Breast epithelium (tissue), 4 donors: Measurements from ENCODE around the gene DGKQ. TPM values are rescaled to one million over a fixed set of nuclear protein-coding genes. Genes with fewer than 3 reads are reported as not detected.
"Not testable (repeated sequence)": the region's sequence is repeated elsewhere in the genome, so short reads cannot be mapped to it uniquely, and the experiment has no call there.

Source experiments
- DNase-seq, 2 donors: peaks; one replicate each; pipeline ENCODE4 v3.0.0-alpha.2; 2019; ENCODE audit warnings: low spot score in 2 of 2
- H3K27ac ChIP-seq, 2 donors: fragments of 200-600 bp; sonication (generic) in 1 of 2; one replicate each; pipeline ENCODE4 v1.5.1; 2016 to 2019; ENCODE audit warnings: mild to moderate bottlenecking in 1 of 2
- H3K27me3 ChIP-seq, 2 donors: fragments of 200-600 bp; sonication (generic) in 1 of 2; one replicate each; pipeline versions ENCODE4 v1.5.1 to v1.6.0; 2017 to 2019; ENCODE audit warnings: control low read depth in 1 of 2, mild to moderate bottlenecking in 1 of 2
- H3K36me3 ChIP-seq: fragments of 200-600 bp; one replicate; pipeline ENCODE4 v1.5.1; 2019
- H3K4me1 ChIP-seq, 2 donors: fragments of 200-600 bp; sonication (generic); one replicate each; pipeline ENCODE4 v1.5.1; 2016 to 2019; ENCODE audit warnings: control low read depth in 1 of 2
- H3K4me3 ChIP-seq, 3 donors: fragments of 200-600 bp; sonication (generic); 1 replicate in 2 of 3; 2 replicates in 1 of 3; pipeline ENCODE4 v1.5.1; 2016 to 2019; ENCODE audit warnings: mild to moderate bottlenecking in 3 of 3, moderate library complexity in 2 of 3
- H3K9me3 ChIP-seq, 2 donors: fragments of 200-600 bp; sonication (generic) in 1 of 2; one replicate each; pipeline ENCODE4 v1.5.1; 2016 to 2019; ENCODE audit warnings: control low read depth in 1 of 2
- POLR2A ChIP-seq: fragments of 450-650 bp; IDR thresholded peaks from one replicate; pipeline ENCODE4 v1.6.1; 2016; ENCODE audit warnings: antibody characterized with exemption, mild to moderate bottlenecking, moderate library complexity
- POLR2AphosphoS5 ChIP-seq, 3 donors: sonication (generic); formaldehyde crosslinking; IDR thresholded peaks; one replicate each; pipeline ENCODE4 v1.6.1; 2017; ENCODE audit warnings: antibody characterized with exemption in 3 of 3
- intact Hi-C: fragments of 100-400 bp; cut with DNase I; formaldehyde crosslinking; loops from one replicate; pipeline ENCODE4 v1.15.1; 2023; ENCODE audit warnings: low total_unique reads
- total RNA-seq, 3 donors: library from RNA; depleted of rRNA; stranded (reverse); fragments of >200 nt; gene quantifications; one replicate each; pipeline ENCODE4 v1.1.0, GENCODE V29; 2016
- TF ChIP-seq, protein P1 (sequence below), 3 donors: fragments of 450-650 bp; IDR thresholded peaks; one replicate each; pipeline ENCODE4 v1.5.1; 2016 to 2017; ENCODE audit warnings: antibody characterized with exemption in 3 of 3, mild to moderate bottlenecking in 3 of 3, moderate library complexity in 3 of 3

Gene DGKQ
- total RNA-seq, 3 donors from 2014 or later, result 5.3 to 9.4 (median 8.8) TPM

DNA sequence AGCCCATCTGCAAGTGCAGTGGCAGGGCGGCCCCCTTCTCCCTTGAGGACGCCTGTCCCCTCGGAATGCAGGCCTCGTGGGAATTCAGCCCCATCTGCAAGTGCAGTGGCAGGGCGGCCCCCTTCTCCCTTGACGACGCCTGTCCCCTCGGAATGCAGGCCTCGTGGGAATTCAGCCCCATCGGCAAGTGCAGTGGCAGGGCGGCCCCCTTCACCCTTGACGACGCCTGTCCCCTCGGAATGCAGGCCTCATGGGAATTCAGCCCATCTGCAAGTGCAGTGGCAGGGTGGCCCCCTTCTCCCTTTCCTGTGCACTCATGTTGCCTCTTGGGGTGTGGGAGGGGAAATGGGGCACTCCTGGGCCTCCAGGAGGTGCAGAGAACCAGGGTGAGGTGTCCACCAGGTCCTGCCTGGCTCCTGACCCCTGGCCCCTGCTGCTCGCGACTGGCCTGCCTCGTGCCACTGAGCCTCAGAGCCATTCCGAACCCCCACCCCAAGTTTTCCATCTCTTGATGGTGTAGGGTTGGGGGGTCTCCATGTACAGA lies 26.6 kb upstream of the DGKQ start:
- Histone ChIP-seq H3K27ac (no peak overlapping the region), H3K4me3 (no peak overlapping the region), H3K27me3 (peaks cover 13 to 67% of the 10 kb centered on the region in 2 donors), H3K4me1 (peaks cover 8 to 9% of the 10 kb centered on the region in 2 donors), H3K36me3 (no peaks in the 10 kb centered on the region), H3K9me3 (no peaks in the 10 kb centered on the region)
- DNase-seq, result no peak
- TF ChIP-seq POLR2AphosphoS5 (IDR thresholded peaks at IDR 0.05), result no peak
- TF ChIP-seq, protein P1, sequence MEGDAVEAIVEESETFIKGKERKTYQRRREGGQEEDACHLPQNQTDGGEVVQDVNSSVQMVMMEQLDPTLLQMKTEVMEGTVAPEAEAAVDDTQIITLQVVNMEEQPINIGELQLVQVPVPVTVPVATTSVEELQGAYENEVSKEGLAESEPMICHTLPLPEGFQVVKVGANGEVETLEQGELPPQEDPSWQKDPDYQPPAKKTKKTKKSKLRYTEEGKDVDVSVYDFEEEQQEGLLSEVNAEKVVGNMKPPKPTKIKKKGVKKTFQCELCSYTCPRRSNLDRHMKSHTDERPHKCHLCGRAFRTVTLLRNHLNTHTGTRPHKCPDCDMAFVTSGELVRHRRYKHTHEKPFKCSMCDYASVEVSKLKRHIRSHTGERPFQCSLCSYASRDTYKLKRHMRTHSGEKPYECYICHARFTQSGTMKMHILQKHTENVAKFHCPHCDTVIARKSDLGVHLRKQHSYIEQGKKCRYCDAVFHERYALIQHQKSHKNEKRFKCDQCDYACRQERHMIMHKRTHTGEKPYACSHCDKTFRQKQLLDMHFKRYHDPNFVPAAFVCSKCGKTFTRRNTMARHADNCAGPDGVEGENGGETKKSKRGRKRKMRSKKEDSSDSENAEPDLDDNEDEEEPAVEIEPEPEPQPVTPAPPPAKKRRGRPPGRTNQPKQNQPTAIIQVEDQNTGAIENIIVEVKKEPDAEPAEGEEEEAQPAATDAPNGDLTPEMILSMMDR (IDR thresholded peaks at IDR 0.05), result no peak
- TF ChIP-seq POLR2A, result no peak
- intact Hi-C loops, result loop anchor here (10.0 kb wide), 1 partner anchor 325 kb away; the partner anchor contains the start of genes ATP5ME and MYL5

DNA sequence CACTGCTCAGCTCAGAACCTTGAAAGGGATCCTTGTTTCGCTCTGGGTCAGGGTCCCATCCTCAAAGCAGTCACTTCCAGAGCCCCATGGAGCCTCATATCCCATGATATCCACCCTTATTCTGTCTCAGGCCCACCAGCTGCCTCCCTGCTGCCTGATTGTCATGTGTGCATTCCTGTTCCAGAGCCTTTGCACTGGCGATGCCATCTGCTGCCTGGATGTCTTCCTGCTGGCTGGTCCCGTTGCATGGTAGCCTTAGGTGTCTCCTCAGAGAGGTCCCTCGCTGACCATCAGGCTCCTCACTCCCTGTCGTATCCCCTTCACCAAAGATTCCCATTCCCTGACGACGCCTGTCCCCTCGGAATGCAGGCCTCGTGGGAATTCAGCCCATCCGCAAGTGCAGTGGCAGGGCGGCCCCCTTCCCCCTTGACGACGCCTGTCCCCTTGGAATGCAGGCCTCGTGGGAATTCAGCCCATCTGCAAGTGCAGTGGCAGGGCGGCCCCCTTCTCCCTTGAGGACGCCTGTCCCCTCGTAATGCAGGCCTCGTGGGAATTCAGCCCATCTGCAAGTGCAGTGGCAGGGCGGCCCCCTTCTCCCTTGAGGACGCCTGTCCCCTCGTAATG lies 26.0 kb upstream of the DGKQ start:
- H3K36me3 ChIP-seq, H3K9me3 ChIP-seq, DNase-seq, H3K27ac ChIP-seq, H3K4me3 ChIP-seq, H3K4me1 ChIP-seq: not testable (repeated sequence)
- peaks cover 13 to 61% of the 10 kb centered on the region in 2 donors for H3K27me3 ChIP-seq
- intact Hi-C loops, result loop anchor here (10.0 kb wide), 1 partner anchor 325 kb away; the partner anchor contains the start of genes ATP5ME and MYL5

DNA sequence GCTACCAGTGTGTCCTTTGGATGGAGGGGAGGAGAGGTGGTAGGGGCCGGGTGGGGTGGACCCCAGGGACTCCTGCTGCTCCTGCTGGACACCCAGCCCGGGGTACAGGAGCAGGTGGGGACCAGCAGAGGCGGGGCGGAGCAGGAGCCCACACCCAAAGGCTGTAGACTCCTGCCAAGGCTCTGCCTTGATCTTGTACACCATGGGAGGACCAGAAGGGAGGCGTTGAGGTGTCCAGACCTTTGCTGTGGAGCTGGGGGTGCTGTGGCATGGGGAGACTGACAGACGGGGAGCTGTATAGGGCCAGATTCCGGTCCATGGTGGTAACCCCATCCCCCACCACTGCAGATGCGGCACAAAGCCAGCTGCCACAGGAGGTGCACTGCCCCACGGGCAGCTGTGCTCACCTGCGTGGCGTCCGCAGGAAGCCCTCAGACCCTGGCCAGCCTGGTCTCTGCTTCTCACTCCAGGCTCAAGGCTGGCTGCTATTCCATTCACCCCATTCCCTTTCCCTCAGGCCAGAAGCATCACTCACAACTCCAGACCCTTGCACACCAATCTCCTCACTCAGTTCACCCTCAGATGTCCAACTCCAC lies 24.8 kb upstream of the DGKQ start:
- intact Hi-C loops, result loop anchor here (10.0 kb wide), 1 partner anchor 323 kb away; the partner anchor contains the start of genes ATP5ME and MYL5
- Histone ChIP-seq H3K9me3 (no peaks in the 10 kb centered on the region), H3K36me3 (no peaks in the 10 kb centered on the region), H3K27me3 (peaks cover 8 to 49% of the 10 kb centered on the region in 2 donors), H3K27ac (no peak overlapping the region), H3K4me1 (peaks cover 8 to 9% of the 10 kb centered on the region in 2 donors), H3K4me3 (peak overlapping the region in 1 of 3 donors; percentile 65)
- DNase-seq, result no peak
- TF ChIP-seq, protein P1 (IDR thresholded peaks at IDR 0.05), result no peak
- TF ChIP-seq POLR2AphosphoS5 (IDR thresholded peaks at IDR 0.05) (no peak), POLR2A (no peak)

DNA sequence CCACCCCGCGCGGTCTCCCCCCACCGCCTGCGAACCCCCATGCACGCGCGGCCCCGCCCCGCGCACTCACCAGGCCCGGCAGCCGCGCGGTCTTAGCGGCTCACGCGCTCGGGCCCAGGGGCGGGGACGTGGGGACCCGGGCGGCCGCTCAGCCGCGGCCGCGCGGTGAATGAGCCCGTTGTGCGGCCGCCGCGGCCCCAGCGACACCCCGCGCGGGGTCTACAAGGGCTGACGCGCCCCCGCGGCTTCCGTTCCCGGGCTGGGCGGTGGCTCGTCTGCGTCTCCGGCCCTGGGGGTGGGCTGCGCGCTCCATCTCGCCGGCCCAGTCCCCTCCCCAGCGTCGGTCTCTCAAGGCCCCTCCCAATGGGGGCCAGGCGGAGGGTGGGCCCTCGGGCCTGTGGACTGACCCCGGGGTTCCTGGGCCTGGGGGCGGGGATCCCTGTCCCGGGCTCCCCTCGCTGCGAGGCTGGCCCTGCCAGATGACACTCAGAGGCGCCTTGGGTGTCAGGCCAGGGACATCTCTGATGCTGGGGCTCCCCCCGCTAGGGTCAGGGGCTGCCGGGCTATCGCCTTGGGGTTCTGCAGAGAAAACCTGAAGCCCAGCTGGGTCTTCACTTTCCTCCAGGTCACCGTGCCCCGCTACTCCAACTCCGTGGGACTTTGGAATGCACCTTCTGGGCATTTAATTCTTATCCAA lies 24.2 kb upstream of the DGKQ start:
- Histone ChIP-seq H3K4me3 (peak overlapping the region in 2 of 3 donors; percentile 48 to 65), H3K27me3 (peaks cover 4 to 43% of the 10 kb centered on the region in 2 donors), H3K4me1 (peaks cover 3 to 5% of the 10 kb centered on the region in 2 donors), H3K36me3 (no peaks in the 10 kb centered on the region), H3K9me3 (no peaks in the 10 kb centered on the region), H3K27ac (no peak overlapping the region)
- TF ChIP-seq, protein P1 (IDR thresholded peaks at IDR 0.05), result no peak
- no peak for DNase-seq
- intact Hi-C loops, result loop anchor here (10.0 kb wide), 1 partner anchor 323 kb away; the partner anchor contains the start of genes ATP5ME and MYL5

DNA sequence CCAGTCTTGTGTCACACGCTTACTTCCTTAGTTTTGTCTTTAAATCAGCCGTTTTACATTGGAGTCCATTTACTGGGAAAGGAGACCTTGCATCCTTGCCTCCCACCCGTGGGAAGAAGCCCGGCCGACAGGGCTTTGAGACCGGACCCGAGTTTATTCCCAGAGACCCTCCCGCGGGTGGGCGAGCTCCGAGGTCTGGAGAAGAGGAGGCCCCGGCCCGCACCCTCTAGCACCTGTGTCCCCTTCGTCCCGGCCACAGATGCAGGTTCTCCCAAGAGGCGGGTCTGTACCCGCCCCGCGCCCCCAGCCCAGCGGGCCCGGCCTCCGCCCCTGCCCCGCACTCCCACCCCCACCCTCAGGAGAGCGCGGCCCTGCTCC lies 23.6 kb upstream of the DGKQ start:
- peak overlapping the region in 2 of 3 donors; percentile 48 to 65 for H3K4me3 ChIP-seq
- no peak for DNase-seq
- TF ChIP-seq, protein P1 (IDR thresholded peaks at IDR 0.05), result no peak
- no peak for TF ChIP-seq POLR2AphosphoS5 (IDR thresholded peaks at IDR 0.05)
- no peak for TF ChIP-seq POLR2A
- no peaks in the 10 kb centered on the region for H3K4me1 ChIP-seq
- H3K36me3 ChIP-seq, result no peaks in the 10 kb centered on the region
- H3K27ac ChIP-seq, result no peak overlapping the region
- H3K9me3 ChIP-seq, result no peaks in the 10 kb centered on the region
- intact Hi-C loops, result loop anchor here (10.0 kb wide), 1 partner anchor 322 kb away; the partner anchor contains the start of genes ATP5ME and MYL5
- peaks cover 2 to 37% of the 10 kb centered on the region in 2 donors for H3K27me3 ChIP-seq
